Activated T-cell treated with anti-CD3 and anti-CD28 coated beads for 24 hours (primary cell): Measurements from ENCODE around the gene FAM181A.

Experiments used
- DNase-seq: peaks from one replicate; pipeline ENCODE4 v3.0.0-alpha.2; 2020; ENCODE audit warnings: low read depth

FAM181A gene

DNA sequence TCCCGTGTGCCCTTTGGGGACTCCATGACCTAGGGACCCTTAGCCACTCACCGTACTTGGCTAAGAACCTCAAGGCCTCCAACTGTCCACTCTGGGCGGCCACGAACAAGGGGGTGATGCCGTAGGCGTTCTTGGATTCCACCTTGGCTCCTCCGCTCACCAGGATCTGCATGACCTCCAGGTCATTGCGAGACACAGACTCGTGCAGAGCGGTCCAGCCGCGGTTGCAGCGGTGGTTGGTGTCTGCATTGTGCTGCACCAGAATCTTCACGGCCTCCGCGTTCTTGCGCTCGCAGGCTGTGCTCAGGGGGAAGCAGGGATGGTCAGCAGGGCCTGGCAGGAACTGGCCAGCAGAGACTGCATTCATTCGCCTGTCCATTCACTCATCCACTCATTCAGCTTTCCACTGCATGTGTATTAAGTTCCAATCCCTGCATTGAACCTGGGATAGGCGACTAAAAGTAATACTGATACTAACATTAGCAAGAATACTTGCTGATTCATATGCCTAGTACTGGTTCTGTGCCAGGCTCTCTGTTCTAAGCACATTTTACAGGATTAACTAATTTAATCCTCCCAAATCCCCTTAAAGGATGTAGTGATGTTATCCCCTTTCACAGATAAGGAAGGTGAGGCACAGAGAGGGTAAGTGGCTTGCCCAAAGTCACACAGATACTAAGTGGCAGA lies 23.9 kb downstream of the FAM181A start:
- no peak for DNase-seq

DNA sequence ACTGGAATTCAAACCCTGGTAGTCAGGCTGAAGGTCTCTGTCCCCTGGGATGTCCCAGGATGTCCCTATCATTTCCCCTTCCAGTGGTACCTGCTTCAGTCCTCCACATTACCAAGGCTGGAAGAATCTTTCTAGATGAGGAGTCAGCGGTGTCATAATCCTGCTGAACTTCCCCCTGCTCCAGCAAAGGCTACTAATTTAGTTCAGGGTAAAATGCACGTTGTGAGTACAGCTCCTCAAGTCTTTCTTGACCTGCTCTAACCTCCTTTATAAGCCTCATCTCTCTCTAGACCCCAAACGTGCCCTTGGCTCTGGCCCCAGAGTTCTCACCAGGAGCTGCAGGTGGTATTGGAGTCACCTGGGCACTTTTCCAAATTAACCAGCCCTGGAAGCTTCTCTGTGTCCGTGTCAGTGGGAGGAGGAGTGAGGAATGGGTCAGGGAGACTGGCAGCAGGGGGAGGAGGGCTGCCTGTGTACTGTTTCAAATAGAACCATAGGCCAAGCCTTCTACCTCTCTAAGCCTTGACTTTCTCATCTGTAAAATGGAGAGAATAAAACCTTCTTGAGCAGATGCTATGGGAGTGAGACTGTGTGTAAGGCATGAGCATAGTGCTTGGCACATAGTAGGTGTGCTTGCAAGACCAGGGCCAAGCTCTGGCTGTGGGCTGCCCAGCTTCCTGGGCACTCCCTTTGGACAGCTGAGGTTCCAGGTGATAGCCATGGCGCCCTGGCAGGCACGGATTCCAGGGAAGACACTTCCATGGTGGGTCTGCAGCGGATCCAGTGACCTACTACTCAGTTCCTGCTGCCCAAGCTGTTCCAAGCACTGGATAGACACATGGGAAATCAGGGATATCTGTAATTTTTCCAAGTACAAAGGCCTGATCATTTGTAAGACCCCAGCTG lies 24.7 kb downstream of the FAM181A start:
- DNase-seq: no peak

DNA sequence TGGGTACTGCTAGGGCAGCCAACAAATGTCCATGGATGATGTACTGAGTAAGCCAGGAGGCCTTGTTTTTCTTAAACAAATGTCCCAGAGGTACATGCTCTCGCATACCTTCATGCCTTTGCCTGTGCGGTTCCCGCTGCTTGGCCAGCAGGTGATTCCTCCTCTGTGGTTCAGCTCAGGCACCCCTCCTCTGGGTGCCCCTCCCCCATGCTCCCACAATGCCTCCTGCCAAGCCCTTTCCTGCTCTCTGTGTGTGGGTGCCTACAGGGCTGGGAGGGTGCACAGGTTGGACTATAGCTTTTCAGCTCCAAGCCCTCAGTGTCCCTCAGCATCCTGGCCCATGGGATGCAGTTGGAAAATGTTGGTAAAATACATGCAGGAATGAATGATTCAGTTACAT lies 25.7 kb downstream of the FAM181A start:
- no peak for DNase-seq

DNA sequence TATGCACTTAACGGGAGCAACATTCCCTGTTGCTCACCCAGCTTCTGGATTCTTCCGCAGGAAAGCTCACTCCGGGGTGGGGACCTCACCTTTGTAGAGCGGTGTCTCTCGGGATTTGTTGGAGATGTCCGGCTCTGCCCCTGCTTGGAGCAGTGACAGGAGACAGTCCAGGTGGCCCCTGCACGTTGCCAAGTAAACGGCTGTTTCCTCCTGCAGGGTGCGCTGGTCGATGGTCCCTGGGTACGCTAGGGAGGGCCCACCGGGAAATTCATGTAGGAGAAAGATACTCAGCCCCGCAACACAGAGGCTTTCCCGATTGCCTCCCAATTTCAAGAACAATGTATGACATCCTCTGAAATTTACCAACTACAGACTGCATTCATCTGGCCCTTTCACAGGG lies 26.1 kb downstream of the FAM181A start:
- DNase-seq: no peak

DNA sequence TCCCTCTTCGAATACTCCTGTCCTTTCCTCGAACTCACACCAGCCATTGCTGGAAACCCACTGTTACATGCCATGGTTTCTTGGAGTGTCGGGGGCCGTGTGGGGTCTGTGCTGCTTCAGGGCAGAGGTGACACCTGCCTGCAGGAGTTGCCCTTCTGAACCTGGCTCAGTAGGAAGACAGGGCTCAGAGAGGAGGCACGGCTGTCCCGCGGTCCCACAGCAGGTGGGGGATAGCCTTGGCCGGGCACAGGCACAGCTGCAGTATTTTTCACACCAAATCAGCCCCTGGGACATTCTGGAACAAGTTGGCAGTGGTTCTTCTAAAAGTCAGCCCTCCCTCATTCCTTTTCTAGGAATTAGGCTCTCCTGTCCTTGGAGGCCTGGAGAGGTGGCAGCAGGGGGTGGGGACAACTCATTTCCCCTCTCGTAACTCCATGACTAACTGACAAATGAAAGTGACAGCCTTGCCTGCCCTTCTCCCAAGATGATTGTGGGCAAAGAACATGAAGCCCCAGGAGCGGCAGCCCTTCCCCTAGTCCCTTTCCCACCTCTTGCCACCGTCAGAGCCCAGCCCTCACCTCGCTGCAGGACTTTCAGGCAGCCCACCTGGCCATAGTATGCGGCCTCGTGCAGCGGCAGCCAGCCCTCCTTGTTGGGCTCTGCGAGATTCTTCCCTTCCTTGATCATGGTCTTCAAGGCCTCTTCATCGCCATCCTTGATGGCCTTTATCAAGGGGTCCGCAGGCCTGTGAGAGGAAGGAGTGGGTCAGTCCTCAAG lies 26.8 kb downstream of the FAM181A start:
- DNase-seq: no peak

DNA sequence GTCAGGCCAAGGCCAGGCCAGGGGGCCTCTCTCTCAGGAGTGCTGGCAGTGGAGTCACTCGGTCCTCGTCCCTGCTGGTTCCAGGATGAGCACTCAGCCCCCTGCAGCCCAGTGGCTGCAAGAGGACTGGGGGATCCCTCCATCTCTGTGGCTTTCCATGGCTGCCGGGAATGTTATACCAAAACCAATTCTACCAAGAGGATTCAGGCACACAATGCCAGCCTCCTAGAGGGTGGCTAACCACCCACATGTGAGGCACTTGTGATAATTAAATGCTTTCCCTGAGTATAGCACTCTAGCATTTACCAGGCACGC lies 27.3 kb downstream of the FAM181A start:
- DNase-seq: no peak

DNA sequence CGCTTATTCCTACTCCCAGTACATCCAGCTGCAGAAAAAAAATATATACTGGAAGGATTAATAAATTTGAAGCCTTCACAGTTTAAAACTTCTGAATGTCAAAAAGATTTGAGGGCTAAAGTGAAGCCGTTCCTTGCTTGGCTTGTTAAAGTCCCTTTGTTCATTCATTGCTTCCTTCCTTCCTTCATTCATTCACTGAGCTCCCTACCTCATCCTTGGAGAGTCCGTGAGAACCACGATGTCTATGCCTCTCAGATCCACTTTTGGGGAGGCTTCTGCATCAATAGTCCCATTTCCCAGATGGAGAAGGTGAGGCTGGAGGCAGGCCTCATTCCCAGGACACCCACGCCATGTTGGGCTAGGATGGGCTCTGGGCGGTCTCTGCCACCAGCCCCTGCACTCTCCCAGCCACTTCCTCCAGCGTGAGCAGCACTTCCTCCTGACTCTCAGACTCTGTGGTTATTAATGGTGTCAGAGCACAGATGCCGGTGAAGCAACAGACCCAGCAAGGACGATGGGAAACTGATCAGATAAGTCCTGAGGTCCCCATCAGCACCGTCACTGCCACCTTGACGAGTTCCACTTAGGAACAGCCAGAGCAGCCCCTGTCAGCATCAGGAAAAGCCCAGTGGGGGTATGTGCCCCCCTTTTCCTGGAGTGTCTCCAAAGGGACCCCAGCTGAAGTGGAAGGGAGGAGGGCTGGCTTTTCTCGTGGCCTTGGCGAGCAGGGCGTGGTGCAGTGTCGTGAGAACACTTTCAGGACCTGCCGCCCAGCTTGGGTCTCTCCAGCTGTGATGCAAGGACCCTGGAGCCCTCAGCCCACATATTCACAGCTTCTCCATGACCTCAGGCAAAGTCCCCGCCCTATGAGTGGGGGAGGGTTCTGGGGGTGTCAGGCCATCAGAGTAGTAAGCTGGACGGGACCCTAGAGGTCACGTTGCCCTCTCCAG lies 28.0 kb downstream of the FAM181A start:
- DNase-seq: no peak

DNA sequence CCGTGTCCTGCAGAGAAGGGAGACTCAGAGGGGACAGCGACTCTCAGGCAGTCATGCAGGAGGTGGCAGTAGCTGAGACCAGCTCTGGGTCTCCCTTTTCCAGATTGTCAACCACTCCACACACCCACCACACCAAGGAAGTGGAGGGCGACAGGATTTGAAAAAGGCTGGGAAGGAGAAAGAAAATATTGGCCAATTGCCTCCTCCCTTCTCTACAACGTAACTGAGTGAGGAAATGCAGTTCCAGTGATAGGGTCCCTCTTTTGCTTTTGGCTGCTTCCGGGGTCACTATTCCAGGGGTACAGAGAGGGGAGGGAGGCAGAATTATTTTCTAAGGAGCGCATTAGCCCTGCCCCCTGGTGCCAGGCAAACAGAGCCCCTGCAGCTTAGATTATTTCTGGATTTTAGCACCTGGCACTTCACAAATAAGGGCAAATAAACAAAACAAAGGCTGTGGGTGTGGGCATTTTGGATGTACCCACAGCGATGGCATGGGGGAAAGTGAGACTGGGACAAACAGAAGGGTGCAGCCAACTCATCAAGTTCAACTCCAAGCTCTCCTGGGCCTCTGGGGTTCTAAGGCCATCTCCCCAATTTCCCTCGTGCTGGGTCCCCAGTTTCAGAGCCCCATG lies 28.8 kb downstream of the FAM181A start:
- DNase-seq: no peak

DNA sequence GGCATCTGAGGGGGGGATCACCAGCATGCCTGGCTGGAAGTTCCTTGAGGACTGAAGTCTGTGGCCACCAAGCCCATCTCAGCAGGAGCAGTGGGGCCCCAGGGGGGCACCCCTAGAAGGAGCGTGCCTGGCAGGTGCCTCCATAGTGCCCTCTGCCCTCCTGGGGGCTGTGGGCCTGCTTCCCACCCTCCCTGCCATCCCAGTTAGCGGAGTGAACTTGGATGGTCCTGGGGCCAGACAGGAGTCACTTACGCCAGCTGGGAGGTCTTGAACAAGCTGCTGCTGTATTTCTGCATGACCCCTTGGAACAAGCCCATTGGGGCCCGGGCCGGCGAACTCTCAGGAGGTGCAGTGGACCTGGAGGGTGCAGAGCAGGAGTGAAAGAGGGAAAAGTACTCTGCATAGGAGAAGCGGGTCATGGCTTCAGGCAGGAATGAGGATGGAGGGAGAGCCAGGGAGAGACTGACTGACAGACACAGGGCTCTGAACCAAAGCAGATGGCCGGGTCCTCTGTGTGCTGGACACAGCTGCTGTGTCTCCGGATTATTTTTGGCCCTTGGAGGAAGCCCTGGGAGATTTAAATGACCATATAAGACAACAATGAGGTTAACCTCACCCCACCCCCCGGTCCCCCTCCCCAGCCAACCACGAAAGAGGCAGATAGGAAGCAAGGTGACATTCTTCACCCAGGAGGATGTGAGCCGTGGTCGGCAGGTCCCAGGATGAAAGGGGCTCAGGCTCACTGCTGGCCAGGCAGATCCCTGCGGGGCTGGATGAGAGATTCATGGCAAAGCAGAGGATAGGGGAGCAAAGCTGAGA lies 29.6 kb downstream of the FAM181A start:
- DNase-seq: no peak

DNA sequence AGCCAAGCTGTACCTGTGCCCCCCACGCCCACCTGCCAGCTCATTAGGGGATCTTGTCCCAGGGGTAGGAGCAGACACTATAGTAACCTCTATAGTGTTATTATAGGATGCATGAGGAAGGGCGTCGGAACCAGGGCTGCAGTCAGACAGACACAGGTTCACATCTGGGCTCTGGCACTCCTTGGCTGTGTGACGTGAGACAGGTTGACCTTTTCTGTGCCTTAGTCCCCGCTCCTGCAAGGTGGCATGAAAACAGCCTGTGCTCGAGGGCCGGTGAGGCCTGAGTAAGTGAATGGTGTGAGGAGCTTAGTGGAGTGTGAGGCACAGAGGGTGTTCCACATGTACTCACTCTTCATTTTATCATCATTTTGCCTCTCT lies 30.2 kb downstream of the FAM181A start:
- DNase-seq: no peak

DNA sequence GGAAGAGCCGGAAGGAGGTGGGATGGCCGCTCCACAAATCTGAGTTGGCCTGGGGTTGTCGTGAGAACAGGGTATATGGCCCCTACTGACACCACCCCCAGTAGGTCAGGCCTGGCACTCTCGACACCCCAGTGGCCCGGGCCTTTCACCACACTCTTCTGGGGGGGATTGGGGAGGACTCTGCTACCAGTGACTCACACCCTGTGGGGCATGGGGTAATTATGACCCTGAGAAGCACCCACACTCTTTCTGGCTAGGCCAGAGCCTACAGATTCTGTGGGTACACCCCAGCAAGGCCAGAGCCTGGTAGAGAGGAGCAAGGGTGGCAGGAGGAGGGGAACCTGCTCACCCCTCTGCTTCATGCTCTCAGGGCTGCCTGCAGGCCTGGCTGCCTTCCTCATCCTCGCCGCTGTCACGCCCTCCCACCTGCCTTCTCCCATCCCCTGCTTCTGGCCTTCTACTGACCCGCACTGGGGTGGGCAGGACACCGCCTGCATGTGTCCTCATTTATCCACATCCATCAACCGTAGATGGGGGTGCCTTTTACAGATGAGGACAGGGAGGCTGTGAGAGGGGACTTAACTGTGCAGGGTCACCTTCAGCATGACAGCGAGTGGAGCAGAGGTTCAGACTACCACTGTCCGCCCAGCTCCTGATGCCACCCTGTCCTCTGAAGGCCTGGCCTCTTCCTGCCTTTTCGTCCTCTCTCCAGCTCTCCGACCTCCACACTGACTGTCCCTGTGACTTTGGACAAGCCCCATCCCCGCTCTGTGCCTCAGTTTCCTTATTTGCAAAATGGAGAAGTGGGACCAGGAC lies 30.8 kb downstream of the FAM181A start:
- DNase-seq: no peak

DNA sequence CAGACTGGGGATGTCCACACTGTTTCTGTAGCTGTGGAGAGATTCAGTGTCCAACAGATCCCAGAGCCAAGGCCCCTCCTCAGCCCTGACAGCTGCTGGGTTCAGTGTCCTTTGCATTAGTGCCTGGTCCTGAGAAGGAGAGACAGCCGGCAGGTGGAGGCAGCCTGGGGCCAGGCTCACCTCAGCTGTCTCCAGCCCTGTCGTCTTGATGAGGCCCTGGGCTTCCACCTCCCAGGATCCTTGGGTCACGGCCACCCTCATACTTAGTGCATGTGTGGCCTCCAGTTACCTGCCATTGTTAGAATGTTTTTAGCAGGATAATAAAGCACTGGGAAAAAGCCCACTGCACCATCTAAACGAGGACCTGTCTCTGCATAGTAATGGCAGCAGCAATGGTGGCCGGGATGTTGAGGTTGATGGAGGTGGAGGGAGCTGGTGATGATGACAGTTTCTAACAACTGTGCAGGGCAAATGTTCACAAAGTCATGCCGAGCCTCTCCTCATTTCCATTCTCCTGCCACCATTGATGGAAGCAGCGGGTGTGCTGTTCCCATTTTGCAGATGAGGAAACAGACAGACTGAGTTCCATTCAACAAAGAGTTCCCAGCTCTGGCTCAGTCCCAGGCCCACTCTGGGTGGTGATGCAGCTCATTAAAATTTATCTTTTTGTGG lies 31.6 kb downstream of the FAM181A start:
- no peak for DNase-seq

DNA sequence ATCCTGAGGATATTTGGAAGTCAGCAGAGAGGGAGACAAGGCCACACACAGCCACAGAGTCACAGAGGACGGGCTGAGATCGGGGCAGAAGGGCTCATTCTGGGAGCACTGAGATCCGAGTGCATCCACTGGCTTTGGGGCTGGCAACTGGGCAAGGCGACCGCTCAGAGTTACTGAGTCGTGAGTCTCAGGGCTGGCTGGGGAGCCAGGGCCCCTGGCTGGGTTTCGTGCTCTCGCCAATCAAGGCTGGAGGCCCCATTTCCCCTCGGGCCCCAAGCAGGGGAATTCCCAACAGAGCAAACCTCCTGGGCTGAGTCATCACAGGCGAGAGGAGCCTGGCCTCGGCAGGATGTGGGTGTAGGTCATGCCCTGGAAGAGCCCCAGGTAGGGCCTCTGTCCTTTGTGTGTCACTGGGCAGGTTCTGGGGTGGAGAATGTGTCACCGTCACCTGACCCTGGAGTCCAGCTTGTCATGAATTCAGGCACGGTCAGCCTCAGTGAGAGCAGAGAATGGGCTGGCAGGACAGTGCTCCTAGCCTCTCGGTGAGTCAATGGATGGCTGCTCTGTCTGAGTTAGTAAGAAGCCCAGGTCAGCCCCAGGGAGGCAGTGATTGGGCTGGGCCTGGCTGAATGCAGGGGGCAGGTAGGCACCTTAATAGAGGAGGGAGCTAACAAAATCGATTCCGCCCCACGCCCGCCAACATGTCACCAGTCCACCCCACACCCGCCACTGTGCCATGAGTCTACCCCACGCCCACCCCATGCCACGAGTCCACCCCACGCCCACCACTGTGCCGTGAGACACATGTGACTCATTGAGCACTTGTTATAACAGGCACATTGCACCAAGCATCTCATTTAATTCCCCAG lies 32.3 kb downstream of the FAM181A start:
- peak; percentile 94 for DNase-seq

DNA sequence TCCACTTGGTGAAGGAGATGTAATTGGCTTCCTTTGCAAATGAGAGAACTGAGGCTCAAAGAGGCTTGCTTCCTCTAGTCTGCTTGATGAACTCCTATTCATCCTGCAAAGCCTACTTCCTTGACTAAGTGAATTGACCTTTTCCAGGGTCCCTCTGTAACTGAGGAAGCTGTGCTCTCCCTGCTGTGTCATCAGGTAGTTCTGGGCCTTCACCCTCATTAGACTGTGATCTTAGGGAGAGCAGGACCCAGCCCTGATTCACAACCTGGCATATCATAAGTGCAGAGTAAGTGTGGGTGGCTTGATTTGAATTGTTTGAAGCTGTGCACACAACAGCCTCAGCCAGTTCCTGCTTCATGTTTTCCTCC lies 32.9 kb downstream of the FAM181A start:
- DNase-seq: no peak

DNA sequence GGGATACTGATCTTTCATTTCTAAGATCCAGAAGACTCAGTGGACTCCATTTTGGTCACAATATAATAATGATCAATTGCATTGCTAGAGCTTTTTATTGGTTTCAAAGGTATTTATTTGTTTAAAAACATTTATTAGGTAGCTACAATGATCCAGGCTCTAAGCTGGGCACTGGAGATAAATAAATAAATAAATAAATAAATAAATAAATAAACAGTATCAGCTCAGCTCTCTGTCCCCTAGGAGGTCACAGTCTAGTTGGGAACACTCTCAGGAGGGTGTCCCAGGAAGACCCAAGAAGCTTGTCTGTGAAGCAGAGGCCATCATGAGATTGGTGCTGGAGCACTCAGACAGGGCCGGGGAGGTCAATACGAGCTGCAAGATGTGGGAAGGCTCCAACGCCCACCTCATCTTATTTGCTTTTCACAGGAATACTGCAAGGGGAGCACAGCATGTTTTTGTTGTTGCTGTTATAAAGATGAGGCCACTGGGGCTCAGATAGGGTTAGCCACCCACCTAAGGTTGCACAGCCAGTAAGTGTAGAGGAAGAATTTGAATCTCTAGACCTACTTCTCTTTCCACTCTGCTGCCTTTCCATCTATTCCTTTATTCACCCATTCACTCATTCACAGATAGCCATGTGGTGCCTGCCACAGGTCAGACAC lies 33.8 kb downstream of the FAM181A start:
- no peak for DNase-seq

DNA sequence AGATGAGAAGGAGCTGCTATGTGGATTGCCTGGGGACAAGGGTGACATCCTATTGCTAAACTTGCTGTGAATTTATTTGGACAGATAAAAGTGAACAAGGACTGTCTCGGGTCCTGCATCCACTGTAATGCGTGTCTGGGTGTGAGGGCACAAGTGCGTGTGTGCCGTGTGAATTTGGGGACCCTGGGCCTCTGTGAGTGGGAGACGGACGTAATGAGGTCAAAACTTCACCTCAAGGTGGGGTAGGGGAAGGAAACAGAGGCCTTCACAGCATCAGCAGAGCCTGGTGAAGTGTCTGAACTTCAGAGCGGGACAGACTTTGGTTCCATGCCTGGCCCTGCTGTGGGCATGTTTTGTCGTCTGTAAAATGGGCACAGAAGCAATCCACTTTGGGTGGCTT lies 34.5 kb downstream of the FAM181A start:
- DNase-seq: no peak
